ENCODE data around the gene MNT. TPM values are rescaled to one million over a fixed set of nuclear protein-coding genes. Genes with fewer than 3 reads are reported as not detected.

The MNT gene
- polyA plus RNA-seq, 1 donor = 15.7 TPM

DNA sequence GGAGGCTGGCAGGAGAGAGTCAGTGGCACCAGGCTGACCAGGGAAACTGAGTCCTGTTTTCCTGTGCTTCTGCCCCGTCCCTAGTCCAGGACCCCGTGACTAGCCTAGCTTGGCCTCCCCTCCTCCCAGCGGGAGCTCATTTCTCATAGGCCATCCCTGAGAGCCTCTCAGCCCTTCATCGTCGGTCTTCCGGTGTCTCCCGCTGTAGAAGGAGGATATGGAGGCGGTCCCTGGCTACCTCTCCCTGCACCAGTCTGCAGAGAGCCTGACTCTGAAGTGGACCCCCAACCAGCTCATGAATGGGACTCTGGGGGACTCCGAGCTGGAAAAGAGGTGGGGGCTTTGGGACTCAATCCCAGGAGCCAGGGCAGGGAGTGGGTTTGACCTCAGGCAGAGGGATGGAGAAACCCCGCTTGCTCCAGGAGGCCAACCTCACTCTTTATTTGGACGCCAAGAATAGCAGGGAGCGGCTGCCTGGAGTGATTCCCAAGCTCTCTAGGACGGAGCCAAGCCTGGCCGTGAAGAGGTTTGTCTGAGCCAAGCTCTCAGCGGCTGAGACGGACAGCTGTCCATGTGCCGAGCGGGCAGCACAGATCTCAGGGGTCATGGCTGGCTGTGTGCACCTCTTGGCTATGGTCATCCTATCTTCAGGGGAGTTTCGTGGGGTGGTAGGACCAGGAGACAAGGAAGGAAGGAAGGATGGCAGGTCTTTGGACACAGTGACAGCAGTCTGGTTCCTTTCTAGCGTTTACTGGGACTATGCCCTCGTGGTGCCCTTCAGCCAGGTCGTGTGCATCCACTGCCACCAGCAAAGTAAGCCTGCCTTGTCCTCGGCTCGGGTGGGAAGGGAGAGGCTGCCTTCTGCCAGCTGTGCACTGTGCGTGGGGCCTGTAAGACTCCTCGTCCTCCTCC, 36.8 kb downstream of the MNT start:
- no peak for DNase-seq

DNA sequence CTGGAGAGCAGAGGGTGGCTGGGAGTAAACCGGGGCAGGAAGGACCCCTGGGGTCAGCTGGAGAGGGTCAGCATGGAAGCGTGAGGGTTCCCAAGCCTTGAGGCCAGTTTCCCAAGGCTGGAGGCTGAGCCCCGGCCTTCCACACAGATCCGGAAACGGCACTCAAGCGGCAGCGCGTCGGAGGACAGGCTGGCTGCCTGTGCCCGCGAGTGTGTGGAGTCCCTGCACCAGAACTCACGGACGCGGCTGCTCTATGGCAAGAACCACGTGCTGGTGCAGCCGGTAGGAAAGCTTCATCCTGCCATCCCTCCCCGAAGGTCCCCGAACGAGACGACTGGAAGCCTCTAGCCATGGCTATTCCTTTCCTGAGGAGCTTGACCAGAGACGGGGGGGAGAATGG, 37.5 kb downstream of the MNT start:
- DNase-seq = no peak

DNA sequence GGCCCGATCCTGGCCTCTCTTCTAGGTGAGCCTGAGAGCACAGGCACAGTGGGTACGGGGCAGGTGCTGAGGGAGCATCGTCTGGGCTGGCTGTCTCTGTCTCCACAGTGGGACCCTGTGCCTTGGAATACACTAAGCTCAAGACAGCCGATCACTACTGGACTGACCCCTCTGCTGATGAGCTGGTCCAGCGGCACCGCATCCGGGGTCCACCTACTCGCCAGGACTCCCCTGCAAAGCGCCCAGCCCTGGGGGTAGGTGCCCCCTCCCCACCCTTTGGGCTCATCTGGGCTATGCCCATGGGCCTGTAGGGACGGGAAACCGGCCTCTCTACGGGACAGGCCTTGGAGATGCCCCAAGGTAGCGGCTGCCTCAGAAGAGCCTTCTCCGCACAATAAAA, 38.0 kb downstream of the MNT start:
- DNase-seq = no peak

DNA sequence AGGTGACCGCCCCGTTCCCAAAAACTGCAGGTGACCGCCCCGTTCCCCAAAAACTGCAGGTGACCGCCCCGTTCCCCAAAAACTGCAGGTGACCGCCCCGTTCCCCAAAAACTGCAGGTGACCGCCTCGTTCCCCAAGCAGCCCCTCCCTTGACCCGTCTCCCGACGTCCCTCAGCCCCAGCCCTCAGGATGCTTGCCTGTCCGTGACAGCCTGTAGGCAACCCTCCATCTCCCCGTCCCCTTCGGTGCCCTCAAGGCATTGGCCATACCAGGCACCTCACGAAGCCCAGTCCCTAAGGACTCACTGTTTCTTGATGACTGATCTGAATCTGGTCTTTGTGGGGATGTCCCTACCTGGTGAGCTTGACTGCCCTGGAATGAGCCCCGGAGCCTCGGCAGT, 38.4 kb downstream of the MNT start:
- no peak for DNase-seq

DNA sequence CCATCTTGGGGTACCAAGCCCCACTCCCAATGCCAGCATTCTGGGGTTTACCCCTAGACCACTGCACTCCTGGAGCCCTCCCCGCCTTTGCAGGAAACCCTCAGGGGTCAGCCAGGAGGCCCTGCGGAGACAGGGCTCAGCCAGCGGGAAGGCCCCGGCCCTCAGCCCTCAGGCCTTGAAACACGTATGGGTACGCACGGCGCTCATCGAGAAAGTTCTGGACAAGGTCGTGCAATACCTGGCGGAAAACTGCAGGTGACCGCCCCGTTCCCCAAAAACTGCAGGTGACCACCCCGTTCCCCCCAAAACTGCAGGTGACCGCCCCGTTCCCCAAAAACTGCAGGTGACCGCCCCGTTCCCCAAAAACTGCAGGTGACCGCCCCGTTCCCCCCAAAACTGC, 38.8 kb downstream of the MNT start:
- no peak for DNase-seq

DNA sequence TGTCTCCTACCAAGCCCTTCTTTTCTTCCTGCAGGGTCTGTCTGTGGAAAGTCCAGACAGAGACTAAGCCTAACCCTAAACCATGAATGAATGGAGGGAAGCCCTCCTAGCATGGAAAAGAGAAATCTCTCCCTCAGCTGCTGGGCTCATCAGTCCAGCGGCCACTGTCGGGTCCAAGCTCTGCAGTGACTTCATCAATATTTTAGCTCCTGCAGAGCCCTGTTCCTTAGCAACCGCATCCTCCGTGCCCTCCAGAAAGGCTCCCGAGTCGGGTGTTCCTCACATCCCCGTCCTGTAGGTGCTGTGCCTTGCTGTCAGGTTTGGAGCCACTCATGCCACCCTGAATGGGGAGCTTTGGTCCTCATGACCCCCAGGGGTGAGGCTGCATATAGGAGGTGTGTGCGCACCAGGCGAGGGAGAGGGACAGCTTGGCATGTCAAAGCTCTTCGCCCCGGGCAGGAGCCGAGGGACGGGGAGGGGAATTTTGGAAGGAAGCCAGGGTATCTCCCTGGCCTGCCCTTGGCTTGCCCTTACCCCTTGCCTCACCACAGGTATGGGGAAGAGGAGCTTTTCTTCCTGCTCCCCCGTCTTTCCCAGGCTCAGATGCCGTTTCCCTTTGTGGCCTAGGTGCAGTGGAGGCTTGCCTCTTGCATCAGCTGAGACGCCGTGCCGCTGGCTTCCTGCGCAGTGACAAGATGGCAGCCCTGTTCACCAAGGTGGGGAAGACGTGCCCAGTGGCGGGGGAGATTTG, 39.7 kb downstream of the MNT start:
- DNase-seq = no peak

DNA sequence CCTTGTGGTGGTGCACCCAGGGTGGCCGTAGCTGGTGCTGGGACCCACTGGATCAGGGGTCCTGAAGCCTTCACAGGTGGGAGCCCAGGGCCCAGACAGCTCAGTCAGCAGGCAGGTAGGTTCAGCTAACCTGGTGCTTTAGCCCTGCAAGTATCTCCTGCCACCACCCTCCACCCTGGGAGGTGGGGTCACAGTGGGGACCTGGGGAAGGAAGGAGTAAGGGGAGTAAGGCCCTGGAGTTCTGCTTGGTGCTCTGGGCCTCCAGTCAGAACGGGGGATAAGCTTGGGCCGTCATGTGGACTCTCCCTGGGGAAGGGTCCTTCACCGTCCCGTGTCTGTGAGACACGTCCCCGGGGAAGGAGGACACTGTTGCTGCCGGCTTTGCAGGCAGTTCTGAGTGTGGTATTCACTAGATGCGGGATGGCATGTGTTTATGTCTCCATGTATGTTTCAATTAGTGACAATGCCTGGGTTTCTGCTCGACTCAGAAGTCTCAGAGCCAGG, 42.9 kb downstream of the MNT start:
- DNase-seq = no peak

DNA sequence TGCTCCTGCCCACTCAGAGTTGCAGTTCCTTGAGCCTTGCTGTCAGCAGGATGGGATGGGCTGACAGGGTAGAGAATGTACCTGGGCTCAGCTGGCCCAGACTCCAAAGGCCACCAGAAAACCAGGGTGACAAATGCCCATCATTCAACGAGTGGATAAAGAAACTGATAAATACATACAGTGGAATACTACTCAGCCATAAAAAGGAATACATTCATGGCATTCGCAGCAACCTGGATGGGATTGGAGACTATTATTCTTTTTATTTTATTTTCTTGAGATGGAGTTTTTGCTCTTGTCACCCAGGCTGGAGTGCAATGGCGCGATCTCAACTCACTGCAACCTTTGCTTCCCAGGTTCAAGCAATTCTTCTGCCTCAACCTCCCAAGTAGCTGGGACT, 43.6 kb downstream of the MNT start:
- no peak for DNase-seq

DNA sequence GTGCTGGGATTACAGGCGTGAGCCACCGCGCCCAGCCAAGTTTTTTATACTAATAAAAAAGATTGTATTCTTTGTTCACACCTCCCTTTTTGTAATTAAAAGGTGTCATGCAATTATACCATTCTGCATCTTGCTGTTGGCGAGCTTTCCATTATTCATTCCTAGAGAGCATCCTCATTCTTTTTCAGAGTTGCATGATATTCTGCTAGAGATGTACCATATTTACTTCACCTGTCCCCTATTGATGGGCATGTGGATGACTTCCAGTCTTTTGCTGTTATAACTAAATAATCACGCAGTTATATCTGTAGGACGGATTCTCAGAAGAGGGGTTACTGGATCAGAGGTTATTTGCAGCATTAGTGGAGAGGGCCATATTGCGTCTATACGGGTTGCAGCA, 46.5 kb downstream of the MNT start:
- DNase-seq = no peak

DNA sequence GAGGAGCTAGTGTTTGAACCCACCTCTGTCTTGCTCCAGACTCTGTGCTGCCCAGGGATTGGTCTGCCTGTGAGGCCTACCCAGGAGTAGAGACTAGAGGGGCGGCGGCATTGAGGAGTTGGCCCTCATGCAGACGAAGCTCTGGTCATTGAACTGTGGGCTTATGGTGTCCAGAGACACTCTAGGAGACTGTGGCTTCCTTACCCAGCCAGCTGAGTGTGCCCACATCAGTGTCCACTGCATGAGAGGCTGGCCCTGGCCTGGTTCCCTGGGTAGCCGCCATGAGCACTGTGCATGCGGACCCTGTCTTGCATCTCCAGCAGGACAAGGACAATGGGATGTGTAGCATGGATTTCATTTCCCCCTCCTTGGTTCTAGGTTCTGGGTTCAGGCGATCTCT, 49.6 kb downstream of the MNT start:
- no peak for DNase-seq

DNA sequence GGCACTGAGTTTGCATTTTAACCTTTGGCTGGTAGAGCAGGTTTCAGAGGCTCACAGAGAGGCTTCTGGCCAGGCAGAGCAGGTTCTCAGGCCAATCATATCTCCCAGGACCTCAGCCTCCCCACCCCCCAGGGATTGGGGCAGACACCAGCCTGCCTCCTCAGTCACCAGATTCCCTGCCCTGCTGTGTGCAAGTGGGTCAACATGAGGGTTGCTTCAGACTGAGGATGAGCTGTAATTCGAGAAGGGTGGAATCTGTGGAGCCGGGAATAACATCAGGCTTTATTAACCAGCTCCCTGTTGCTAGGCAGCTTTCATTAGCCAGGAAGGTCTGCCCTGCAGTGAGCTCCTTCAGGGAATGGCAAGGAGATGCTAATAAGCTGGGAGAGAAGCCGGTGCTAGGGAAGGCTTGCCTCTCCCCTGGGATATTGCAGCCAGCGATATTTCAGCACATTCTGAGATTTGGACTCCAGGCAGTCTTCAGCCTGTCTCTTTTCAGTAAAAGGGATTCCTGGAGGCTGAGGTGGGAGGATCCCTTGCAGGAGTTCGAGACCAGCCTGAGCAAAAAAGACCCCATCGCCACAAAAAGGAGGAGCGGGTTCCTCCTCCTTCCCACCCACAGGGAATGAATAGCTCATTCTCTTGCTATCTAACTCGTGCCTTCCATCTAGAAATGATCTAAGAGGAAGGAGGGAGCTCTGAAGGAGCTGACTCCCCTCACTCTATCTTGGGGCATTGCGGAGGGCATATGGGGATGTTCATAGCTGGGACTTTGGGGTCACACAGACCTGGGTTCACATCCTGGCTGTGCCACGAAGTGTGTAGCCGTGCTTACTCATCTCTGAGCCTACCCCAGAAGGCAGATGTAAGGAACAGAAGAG, 52.8 kb downstream of the MNT start:
- peak; percentile 73 for DNase-seq

DNA sequence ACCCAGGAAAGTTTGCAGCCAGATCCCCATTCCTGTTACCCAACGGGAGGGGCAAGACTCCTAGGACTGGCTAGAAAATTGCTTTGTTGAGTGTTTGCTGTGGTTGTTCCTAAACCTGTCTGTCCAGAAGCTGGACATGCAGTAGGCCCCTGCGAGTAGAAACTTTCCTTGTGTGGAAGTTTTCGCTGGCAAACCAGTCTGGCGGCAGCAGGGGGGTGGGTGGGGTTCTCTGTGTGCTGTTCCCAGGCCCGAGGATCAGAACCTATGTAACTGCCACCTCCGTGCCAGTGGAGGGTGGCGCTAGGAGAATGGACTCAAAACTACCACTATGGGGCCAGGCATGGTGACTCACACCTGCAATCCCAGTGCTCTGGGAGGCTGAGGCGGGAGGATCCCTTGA, 54.4 kb downstream of the MNT start:
- no peak for DNase-seq

DNA sequence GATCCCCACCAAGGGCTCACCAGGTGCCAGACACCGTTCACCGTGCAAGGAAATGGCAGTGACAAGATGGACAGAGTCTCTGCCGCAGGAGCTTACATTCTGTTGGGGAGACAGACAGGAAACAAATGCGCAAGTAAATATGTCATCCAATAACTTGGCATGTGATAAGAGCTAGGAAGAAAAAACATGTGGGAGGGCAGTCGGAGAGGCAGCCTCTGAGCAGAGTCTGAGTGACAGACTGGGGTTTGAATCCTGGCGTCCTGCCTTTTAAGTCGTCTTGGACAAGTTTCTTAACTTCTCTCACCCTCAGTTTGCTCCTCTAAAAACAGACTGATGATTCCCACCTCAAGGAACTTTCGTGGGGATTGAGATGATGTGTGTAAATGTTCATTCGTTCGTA, 56.3 kb downstream of the MNT start:
- no peak for DNase-seq

DNA sequence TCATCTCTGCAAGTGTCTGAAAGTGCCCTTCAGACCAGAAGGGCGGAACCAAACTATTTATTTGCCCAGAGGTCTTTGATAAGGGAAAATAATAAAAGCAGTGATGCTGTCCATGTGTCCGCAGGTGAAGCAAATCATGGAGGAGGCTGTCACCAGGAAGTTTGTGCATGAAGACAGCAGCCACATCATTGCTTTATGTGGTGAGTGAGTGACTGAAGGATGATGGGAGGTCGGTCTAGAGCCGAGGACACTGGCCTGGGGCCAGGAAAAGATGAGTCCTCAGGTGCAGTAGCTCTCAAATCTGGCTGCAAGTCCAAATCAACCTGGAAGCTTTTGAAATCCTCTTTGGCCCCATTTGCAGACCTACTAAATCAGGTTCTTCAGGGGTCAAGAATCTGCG, 57.4 kb downstream of the MNT start:
- no peak for DNase-seq

DNA sequence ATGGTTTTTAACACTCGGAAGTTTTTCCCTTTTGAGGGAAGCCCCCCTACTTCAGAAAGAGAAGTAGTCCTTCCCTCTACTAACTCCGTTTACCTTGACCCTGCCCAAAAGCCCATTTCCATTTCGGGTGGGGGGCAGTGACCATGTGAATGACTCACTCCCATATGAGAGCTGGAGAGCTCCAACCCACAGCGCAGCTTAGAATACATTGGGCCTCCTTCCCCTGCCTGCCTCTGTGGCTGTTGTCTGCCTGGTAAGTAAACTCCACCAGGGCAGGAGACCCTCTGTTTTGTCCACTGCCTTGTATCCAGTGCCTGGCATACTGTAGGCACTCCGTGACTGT, 62.6 kb downstream of the MNT start:
- DNase-seq = no peak

DNA sequence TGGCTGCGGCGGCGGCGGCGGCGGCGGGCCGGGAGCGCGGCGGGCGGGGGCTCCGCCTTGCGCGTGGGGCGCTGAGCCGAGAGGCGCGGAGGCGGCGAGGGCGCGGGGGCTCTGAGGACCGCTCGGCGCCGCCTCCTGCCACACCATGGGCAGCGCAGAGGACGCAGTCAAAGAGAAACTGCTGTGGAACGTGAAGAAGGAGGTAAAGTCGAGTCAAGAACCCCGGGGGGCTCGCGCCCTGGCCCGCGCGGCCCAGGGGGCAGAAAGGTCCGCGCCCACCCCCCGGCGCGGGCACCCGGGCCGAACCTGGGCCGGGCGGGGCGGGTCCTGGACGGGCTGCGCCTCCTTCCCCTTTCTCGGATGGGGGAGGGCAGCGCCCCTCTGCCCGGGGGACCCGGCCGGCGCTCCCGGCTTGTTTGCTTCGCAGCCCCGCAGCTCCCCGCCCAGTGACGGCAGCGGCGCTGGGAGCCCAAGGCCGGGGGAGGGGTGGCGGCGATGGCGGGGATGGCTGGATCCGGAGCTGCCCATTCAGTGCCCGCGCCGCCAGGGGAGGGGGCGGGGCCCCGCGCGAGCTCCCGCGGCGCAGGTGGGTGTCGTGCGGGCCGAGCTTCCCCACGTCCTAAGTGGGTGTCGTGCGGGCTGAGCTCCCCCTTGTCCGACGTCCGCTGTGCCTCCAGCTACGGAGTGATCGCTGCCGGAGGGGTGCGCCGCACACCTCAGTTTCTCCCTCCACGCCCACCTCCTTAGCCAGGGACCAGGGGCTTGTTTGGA, 63.1 kb downstream of the MNT start:
- no peak for DNase-seq

DNA sequence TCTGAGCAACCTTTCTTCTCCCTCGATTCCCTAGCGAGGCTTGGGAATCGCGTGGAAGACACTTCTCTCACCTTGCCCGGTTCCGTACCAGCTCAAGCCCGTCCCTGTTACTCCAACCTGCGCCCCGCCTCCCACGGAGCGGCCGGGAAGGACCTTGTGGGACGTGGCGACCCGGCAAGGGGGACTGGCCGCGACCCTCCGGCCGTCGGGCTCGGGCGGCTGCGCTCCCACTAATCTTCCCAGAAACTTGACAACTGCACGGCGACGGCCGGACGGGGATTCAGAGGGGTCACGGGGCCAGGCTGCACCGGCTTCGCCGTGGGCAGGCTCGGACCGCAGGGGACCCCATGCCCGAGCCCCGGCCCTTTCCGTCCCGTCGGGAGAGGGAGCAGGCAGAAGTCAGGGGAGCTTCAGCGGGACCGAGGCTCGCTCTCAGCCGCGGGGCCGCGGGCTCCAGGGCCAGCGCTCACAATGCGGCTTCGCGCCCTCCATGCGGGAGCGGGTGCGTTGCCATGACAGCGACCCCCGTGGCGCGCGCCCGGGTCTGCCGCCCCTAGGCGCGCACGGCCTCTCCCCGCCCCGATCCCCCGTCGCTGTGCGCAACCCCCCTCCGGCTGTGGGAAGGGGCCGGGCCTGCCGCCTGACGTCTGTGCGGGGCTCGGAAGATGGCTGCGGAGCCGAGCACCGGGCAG, 63.9 kb downstream of the MNT start, which contains the start of gene SGSM2:
Gene SGSM2, plus strand, starts transcription at position 650 of the 692 bp plus-strand sequence. CDS start 188 bp downstream, outside the sequence.
- DNase-seq = peak; percentile 55

DNA sequence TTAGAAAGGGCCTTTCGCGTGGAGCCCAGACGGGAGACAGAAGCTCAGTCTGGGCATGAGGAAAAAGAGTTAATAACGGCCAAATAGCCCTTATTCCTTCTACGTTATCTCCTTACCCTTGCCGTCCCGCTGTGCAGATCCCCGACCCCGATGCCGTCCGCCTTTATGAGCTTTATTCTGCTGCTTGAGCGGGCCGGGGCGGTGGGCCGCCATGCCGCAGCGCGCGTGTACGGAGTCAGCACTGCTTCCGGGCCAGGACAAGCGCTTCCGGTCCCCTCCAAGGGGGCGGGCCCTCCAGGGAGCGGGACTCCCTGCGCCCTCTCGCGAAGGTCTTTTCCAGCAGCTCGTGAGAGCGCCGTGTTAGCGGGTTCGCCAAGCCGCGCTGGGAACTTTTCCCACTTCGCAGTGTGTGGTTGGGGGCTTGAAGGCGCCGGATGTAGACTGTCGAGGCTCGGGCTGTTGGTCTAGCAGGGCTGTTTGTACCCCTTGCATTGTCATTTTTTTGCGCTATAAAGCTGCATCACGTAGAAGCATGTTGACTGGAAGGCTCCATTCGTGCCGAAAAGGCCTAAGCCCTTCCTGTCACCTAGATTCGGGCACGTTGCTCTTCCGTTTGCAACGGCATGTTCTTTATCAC, 64.5 kb downstream of the MNT start, which contains the start of gene TSR1:
Gene TSR1, minus strand, starts transcription at position 243 of the 637 bp plus-strand sequence. Its CDS starts 30 bp downstream, at position 213.
- DNase-seq = peak; percentile 91

DNA sequence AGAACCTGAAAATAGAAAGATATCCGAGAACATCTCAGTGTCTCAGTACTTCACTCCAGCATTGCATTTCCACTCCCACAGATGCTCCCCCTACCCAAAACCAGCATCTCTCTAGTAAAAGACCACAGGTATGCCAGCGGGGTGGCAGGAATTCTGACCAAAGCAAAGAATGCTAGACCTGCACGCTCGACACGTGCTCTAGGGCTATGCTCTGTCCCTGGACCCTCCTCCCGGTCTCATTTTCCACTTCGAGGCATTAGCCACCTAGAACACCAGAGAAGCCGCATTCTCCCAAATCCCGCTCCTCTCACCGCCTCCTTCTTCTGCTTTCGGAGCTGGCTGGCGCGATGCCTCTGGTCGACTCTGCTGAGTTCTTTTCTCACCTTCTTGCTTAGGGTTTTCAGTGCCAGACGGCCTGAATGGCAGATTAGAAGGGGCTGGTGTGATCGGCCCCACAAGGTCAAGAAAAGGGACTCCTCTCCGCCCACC, 65.1 kb downstream of the MNT start:
- DNase-seq = no peak

Data from left kidney (tissue), 2 donors.